Stimulated activated CD8-positive, alpha-beta memory T cell treated with anti-CD3 and anti-CD28 coated beads, Interleukin-12 subunit alpha, Interleukin-12 subunit beta, amount 100 ng/mL, for 24 hours (primary cell): ENCODE data around the gene TMEM151A.

Source experiments
- DNase-seq: peaks from one replicate; pipeline ENCODE4 v3.0.0-alpha.2; 2020; ENCODE audit errors: extremely low read depth

The TMEM151A gene

DNA sequence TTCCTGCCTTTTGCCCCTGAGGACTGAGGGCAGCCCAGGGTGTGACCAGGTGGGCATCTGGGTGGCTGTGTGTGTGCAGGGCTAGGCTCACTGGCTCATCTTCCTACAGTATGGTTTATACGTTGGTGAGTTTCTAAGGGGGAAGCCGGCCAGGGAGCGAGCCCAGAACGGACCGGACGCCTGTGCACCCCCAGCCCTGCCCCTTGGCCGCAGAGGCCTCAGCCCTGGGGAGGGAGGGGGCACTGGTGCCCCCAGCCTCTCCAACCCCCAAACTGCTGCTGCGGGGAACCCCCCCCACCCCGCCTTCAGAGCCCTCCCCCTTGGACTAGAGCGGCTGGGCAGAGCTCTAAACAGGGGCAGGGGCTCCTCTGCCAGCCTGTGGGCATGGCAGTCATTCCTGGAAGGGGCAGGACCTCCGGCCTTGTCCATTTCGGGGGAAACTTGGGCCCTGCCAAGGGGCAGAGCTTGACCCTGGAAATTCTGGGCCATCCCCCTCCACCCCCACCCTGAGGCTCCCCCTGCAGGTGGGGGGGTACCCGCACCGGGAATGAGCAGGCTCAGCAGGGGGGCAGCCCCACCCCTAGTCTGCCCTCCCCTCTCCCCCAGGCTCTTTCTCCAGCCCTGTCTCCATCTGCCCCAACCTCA, 8.1 kb upstream of the TMEM151A start:
- no peak for DNase-seq

DNA sequence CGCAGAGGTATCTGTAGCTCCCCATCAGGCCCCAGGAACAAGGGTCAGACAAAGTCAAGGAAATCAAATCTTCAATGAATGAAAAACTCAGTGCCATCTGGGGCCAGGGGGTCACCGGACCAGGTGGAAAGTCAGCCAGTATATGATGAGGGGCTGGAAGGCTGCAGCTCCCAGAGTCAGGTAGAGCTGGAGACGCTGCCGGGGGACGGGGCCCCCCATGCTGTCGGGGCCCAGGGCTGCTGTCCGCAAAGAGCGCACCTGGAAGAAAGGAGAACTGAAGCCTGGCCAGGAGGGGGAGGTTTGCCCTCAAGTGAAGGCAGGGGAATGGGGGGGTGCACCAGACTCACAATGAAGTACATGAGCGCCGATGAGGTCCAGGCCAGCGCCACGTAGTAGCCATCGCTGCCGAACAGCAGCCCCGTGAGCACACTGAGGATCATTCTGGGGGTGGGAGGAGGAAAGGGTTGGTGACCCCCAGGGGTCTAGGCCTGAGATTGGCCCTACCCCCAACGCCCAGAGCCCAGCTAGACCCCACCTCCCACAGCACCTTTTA, 7.1 kb upstream of the TMEM151A start:
- no peak for DNase-seq

DNA sequence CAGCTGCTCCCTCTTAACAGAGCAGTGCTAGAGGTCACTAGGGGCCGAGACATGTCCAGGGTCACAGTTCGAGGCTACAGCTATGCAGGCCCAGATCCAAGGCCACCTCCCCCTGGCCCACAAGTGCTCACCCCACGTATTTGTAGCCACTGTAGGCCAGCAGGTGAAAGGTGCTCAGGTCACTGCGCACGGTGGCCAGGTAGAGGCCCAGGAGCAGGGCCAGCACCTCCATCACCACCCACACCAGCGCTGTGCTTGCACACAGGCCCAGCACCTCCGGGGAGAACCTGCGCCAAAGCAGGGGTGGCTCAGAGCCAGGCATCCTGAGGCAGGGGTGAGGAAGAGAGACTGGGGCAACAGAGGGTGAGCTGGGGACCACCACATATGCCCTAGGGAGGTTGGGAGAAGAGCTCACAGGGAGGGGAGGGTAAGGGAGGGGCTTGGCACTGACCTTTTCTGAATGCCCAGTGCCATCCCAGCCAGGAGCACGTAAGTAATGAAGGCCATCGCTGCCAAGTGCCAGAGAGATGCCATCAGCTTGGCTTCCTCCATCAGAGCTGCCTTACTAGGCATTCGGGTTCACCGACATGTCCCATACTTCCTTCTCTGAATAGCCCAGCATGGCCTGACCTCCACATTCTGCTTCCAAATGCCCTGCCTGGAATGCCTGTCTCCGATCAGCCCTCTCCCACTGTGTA, 6.3 kb upstream of the TMEM151A start:
- DNase-seq: no peak

DNA sequence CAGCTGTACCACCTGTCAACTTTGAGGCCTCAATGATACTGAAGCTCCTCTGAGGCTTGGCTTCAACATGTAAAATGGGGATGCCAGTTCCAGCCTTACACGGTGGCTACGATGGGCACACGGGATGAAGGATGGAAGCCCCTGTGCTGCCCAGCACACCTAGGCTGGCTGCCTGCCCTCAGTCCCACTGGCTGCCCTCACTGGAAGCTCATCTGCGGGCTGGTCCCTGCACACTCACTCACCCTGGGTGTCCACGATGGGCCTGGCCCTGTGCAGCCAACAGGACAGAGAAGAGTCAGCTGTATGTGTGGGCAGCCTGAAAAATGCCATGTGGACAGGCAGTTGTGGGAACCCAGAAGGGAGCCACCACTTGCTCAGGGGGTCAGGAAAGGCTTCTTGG, 5.0 kb upstream of the TMEM151A start:
- no peak for DNase-seq

DNA sequence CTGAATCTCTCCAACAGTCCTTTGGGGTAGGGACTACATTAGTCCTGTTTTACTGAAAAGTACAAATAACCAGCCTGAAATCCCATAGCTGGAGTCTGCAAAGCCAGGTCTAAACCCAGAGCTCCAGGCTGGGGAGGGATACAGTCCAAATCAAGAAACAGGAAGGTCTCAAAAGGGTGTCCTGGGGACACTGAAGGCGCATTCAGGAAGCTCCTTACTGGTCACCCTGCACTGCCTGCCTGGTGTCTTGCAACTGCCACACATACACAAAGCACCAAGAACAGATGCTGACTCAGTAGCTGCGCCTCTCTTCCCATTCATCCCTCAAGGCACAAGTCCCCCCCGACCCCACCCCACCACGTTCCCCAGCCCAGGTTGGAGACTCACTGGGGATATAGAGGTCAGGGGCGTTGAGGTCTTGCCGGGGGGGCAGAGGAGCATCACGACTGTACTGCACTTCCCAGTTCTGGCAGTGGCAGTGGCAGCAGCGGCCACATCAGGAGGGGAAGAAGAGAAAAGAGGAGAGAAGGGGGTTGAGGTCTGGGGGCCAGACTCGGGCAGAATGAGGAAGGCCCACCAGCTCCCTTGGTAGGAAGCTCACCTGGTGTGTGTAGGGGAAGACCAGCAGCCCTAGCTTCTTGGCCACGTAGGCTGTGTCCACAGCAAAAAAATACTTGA, 4.3 kb upstream of the TMEM151A start:
- DNase-seq: no peak

DNA sequence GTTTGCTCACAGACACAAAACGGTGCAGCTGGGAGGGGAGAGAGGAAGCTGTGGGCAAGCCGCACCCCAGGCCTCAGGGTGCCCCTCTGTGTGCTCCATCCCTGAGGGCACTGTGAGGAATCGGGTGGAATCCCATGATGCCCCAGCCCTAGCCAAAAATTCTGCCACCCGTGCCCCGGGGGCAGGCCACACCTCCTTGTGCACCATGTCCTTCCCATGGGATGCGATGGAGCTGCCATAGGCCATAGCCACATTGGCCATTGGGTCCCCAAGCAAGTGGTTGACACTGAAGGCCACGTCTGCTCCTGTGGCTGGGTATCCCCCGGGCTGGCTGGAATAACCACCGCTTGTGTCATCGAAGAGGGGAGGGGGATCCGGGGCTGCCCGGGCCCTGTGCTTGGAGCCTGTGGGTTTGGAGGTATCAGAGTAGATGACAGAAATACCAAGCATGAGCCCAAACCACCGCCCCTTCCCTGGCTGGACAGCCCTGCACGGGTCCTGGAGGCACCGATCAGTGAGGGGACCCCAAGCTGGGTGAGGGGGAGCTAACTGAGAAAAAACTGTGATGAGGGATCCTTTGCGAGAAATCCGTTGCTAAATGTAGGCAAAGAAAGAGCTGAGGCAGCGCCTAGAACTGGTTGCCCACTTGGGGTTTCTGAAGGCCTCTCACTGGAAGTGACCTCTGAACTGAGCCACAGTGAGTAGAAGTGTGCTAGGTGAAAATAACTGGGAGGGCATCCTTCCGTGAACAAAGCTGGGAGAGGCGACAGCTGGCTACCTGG, 3.6 kb upstream of the TMEM151A start:
- DNase-seq: no peak

DNA sequence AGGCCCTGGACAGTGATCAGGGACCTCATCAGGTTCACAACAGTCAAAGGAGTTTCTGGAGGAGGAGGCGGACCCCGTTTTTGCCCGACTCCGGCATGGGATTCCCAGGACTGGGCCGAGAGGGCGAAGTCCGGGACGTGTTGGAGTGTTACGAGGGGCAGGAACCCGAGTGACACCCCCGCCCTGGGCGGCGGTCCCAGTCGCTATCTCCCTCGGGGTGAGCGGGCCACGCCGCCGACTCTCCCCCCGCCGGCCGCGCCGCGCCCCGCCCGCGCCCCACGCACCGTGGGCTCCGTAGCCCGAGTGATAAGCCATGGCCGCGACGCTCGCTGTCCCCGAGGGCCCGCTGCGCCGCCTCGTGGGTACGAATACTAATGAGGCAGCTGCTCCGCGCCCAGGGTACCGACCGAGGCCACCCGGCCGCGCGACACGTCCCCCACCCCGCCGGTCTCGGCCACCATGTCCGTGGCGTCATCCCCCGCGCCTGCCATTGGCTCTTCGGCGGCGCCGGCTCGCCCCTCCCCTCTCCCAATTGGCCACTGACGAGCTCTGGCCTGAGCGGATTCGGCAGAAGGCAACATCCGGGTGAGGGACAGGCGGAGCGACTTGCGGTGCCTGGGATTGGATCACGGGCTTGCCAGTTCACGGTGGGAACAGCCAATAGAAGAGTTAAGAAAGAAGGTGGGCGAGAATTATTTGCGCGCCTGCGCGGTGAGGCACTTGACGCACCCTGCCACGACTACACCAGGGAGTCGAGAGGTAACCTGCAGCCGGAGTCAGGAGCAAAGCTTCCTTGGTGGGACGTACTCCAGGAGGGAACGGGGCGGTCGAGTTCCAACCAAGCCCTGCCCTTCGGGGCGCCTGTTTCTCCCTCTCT, 2.8 kb upstream of the TMEM151A start, which contains the start of gene YIF1A:
Gene YIF1A (minus strand): TSS at position 473 of the 877 bp plus-strand sequence. CDS start 158 bp downstream, at position 315.
- DNase-seq: peak; percentile 98

DNA sequence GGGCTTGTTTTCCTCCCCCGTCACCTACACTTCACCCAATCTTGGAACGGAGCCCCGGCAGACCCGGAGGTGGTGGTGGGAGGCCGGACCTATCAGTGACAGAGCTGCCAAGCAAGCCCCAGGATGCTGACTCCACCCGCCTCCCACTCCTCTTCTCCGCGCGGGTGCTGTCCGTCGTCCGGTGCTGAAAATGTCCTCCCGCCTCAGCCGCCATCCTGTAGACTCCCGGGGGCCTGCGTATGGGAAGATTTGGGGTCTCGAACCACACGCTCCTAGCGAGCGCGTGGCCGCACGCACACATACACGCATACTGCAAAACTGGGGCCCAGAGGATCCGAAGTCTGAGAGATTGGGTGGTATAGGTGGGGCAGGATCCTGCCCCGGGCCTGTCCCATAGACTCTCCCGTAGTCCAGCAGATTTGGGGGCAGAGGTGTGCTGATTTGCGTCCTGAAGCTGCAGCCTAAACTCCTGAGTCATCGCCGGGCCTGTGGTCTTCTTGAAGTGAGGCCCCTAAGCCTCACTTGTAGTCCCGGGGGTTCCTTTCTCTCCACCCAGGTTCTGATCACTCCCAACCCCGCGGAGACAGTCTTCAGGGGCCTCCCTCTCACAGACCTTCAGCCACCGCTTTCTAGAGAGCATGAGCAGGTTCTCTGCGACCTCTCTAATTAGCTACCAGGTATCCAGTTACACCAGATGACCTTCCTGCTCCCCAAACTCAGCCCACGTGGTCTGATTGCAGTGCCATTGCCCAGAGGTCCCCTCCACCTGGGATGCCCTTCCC, 2.0 kb upstream of the TMEM151A start:
- DNase-seq: peak; percentile 62

DNA sequence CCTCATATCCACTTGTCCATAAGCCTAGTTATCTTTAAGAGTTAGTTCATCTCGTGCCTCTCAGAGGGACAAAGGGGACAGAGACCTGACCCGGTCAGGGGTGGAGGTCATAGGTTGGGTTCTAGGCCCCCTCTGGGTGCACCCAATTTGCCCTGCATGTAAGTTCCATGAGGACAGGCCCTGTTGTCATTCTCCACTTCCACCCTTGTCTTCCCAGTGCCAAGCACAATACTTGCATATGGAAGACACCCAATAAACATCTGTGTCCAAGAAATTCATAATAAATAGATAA, 1.4 kb upstream of the TMEM151A start:
- DNase-seq: no peak

DNA sequence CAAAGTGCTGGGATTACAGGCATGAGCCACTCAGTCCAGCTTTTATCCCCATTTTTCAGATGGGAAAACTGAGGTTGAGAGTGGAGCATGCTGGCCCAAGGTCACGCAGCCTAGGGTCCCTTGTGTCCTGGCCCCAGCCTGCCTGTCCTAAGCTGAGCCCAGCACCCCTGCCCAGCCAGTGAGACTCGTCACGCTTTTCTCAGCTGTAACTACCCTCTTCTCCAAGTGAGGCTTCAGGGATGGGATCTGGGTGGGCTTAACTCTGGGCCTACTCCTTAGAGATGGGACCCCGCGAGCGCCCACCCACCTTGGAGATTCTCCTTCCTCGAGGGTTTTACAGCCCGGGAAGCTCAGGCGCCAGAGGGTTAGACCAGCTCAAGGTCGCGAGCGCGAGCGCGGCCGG, 390 bp upstream of the TMEM151A start:
- no peak for DNase-seq

DNA sequence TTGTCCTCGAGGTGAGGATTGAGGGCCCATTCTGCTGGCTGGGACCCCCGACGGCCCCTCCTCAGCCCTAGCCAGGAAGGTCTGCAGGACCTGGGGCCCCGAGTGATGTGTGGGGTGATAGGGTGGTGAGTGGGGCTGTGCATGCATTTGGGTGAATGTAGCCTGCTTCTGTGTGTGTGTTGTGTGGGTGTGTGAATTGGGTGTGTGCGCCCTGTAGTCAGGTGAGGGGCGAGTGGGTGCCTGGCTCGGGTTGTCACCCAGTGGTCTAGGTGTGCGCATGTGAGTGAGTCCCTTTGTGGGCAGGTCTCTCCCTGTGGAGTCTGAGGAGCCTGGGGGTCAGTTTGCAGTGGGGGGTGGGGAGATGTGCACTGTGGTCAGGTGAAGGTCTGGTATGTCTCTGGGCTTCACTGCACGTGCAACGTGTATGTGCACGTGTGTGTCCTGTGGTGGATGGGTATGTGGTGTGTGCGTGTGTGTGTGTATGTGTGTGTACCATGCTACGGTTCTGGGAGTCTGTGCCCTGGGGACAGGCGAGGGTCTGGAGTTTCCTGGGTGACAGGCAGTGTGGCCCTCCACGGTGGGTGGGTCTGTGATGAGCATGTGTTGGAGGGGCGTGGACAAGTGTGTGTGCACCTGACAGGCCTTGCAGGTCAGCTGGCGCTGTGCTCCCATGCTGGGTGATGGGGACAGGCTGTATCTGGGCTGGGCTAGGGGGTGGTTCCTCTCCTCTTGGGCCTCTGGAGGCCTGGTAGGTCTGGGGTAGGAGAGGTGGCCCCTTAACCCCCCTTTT, 1.0 kb downstream of the TMEM151A start:
- DNase-seq: no peak

DNA sequence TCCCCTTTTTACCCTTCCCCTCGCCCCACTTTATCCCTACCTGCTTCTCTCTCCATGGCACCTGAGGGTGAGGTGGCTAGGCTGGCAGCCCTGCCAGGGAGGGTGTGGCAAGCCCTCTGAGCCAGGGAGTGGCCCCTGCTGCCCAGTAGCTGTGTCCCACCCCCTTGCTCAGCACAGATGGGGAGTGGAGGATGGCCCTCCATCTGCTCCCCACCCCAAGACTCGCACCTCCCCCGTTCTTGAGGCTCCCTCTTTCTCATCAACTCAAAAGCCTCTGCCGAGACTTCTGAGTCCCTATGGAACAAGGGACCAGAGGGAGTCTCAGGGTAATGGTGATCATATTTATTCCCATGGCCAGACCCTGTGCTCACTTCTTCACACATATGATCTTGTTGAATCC, 1.7 kb downstream of the TMEM151A start:
- no peak for DNase-seq

DNA sequence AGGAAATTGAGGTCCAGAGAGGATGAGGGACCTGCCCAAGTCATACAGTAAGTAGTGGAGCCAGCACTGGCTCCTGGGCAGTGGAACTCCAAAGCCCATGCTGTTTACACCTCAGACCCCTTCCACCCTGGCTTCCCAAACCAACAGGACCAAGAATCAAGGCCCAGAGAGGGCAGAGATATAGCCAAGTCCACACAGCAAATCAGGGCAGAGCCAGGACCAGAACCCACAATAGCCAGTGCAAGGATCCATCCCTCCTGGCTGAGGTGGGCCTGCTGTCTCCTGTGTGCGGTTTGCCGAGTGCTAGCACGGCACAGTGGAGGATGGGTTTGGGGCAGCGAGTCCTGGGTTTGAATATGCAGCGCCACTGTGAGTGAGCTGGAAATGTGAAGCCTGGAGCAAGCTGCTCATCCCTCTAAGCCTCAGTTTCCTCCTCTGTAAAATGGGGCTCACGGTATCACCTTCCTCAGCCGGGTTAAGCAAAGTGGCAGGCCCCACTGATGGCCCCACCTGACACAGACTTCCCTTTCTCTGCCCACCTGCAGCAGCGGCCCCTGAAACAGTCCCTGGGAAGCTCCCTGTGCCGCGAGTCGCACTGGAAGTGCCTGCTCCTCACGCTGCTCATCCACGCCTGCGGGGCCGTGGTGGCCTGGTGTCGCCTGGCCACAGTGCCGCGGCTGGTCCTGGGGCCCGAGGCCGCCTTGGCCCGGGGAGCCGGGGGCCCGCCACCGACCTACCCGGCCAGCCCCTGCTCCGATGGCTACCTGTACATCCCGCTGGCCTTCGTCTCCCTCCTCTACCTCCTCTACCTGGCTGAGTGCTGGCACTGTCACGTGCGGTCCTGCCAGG, 2.3 kb downstream of the TMEM151A start:
- no peak for DNase-seq

DNA sequence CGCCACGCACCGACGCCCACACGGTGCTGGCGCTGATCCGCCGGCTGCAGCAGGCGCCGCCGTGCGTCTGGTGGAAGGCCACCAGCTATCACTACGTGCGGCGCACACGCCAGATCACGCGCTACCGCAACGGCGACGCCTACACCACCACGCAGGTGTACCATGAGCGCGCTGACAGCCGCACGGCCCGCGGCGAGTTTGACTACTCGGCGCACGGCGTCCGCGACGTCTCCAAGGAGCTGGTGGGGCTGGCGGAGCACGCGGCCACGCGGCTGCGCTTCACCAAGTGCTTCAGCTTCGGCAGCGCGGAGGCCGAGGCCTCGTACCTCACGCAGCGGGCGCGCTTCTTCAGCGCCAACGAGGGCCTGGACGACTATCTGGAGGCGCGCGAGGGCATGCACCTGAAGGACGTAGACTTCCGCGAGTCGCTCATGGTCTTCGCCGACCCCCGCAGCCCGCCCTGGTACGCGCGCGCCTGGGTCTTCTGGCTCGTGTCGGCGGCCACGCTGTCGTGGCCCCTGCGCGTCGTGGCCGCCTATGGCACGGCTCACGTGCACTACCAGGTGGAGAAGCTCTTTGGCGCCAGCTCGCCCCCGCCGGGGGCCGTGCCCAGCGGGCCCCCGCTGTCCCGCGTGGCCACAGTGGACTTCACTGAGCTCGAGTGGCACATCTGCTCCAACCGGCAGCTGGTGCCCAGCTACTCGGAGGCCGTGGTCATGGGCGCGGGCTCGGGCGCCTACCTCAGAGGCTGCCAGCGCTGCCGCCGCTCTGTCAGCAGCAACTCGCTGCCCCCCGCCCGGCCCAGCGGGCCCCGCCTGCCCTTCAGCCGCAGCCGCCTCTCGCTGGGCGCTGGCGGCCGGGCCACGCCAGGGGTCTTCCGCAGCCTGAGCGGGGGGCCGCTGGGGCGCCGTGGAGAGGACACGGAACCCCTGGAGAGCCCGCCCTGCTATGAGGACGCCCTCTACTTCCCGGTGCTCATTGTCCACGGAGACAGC, 3.2 kb downstream of the TMEM151A start:
- DNase-seq: no peak

DNA sequence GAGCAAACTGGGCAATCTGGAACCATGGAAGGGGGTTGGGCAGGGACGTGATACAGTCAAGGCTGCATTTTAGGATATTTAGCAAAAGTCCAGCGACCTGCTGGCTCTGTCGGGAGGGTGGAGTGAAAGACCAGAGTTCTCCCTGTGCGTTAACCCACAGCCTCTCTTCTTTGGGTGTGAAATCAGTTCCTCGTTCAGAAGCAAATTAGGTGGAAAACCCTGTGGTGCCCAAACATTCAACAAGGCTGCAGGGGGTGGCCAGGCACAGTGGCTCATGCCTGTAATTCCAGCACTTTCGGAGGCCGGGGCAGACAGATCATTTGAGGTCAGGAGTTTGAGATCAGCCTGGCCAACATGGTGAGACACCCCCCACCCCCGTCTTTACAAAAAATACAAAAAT, 5.9 kb downstream of the TMEM151A start:
- DNase-seq: no peak

DNA sequence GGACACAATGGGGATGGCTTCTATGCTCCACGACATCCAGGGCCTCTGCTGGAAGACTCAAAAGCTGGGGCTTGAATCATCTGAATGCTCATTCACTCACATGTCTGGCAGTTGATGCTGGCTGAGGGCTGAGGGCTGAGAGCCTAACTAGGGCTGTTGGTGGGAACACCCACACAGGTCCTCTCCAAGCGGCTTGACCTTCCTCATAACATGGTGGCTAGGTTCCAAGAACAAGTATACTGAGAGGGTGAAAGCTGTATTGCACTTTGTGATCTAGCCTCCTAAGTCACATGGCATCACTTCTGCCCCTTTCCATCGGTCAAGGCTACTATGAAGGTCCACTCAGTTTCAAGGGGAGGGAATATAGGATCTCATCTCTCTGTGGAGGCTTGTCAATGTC, 7.5 kb downstream of the TMEM151A start:
- no peak for DNase-seq

DNA sequence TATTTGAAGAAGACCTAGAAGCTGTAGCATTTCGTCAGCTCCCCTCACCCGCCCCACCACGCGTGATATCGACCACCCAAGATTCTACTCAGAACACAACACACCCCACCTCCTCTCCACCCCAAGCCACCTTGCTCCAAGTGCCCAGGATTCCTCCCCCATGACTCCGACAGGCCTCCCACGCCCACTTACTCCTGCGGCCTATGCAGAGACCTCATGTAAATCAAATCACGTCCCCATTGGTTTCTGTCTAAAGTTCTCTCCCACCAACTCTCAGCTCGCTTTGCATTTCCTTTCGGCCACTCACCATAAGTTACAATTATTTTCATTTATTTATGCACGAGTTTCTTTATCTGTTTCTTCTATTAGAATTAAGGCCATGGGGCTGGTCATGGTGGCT, 11.0 kb downstream of the TMEM151A start:
- DNase-seq: no peak
